MCF 10A (cell line): Measurements from ENCODE around the gene HSPA12B. TPM values are rescaled to one million over a fixed set of nuclear protein-coding genes. Genes with fewer than 3 reads are reported as not detected.

Source experiments
- BruUV-seq: library from RNA; stranded (reverse); fragments of 400-500 nt; replicated peaks from 2 replicates; lab custom pipeline; 2021; lab: Mats Ljungman, UMichigan
- CTCF ChIA-PET: fragments of 300-600 bp; sonication (Branson Sonifier 250); formaldehyde crosslinking; extraction: SDS; loops from one replicate; lab custom pipeline; 2021; ENCODE audit warnings: antibody characterized with exemption, inconsistent platforms; lab: Yijun Ruan, JAX
- POLR2A ChIA-PET: fragments of 300-600, 350-650 bp; sonication (Branson Sonifier 250); formaldehyde crosslinking; extraction: SDS; loops from one replicate; lab custom pipeline; 2020; ENCODE audit warnings: antibody characterized with exemption, inconsistent platforms; lab: Yijun Ruan, JAX
- DNase-seq: peaks from one replicate; pipeline ENCODE4 v3.0.0-alpha.2; 2018; ENCODE audit not compliant: unreplicated experiment
- H3K27ac Mint-ChIP-seq: one replicate; pipeline ENCODE4 v1.8.0; 2022; ENCODE audit warnings: mild to moderate bottlenecking, low read depth, mixed read lengths; ENCODE audit not compliant: unreplicated experiment
- H3K27me3 Mint-ChIP-seq: one replicate; pipeline ENCODE4 v1.8.0; 2022; ENCODE audit warnings: mixed read lengths; ENCODE audit not compliant: insufficient read depth, unreplicated experiment
- H3K36me3 Mint-ChIP-seq: one replicate; pipeline ENCODE4 v1.8.0; 2022; ENCODE audit warnings: mild to moderate bottlenecking, moderate library complexity, mixed read lengths; ENCODE audit not compliant: insufficient read depth, unreplicated experiment
- H3K4me1 Mint-ChIP-seq: one replicate; pipeline ENCODE4 v1.8.0; 2022; ENCODE audit warnings: mixed read lengths; ENCODE audit not compliant: insufficient read depth, unreplicated experiment
- H3K4me3 Mint-ChIP-seq: one replicate; pipeline ENCODE4 v1.8.0; 2022; ENCODE audit warnings: mild to moderate bottlenecking, moderate library complexity, mixed read lengths; ENCODE audit not compliant: unreplicated experiment
- H3K9me3 Mint-ChIP-seq: one replicate; pipeline ENCODE4 v1.8.0; 2022; ENCODE audit warnings: mixed read lengths; ENCODE audit not compliant: unreplicated experiment
- CTCF ChIP-seq: fragments of 200-600 bp; IDR thresholded peaks from one replicate; pipeline ENCODE4 v1.8.0; 2022; ENCODE audit warnings: antibody characterized with exemption, mild to moderate bottlenecking; ENCODE audit not compliant: unreplicated experiment
- intact Hi-C: fragments of 100-400 bp; cut with micrococcal nuclease; formaldehyde crosslinking; loops from 2 replicates; pipeline ENCODE4 v1.14.1; 2022
- total RNA-seq: library from RNA; stranded (reverse); gene quantifications from 2 replicates; pipeline ENCODE4 v1.2.3, GENCODE V29; 2022

HSPA12B gene
- total RNA-seq, 1 experiment from 2014 or later = not detected

GRCh38 chr20:3794701-3795420 lies 62.4 kb downstream of the HSPA12B start:
- Mint-ChIP-seq H3K27ac (peak overlapping the region; percentile 79), H3K4me1 (peaks cover 18% of the 10 kb centered on the region), H3K36me3 (peaks cover 28% of the 10 kb centered on the region), H3K27me3 (no peaks in the 10 kb centered on the region), H3K9me3 (no peaks in the 10 kb centered on the region), H3K4me3 (peak overlapping the region; percentile 97)
- TF ChIP-seq CTCF = no peak
- DNase-seq = no peak
- BruUV-seq = no TSS peak
- intact Hi-C loops = no loop called here
- ChIA-PET POLR2A (interaction anchor here (1.6 to 3.2 kb wide), 4 partner anchors 9 to 50 kb away, joined by 4 to 36 read pairs (median 15); partner anchors contain the start of genes AP5S1 and CENPB), CTCF (interaction anchor here (0.7 to 2.2 kb wide), 10 partner anchors 8 to 41 kb away, joined by 3 to 11 read pairs (median 4); partner anchors contain the start of genes AP5S1 and CENPB)

GRCh38 chr20:3795511-3796468 lies 63.3 kb downstream of the HSPA12B start, which contains the start of gene CDC25B:
Gene CDC25B, plus strand, starts transcription at chr20:3796310. Its CDS starts 222 bp downstream, at chr20:3796532.
- peak; percentile 95 for DNase-seq
- Mint-ChIP-seq H3K9me3 (no peaks in the 10 kb centered on the region), H3K27me3 (no peaks in the 10 kb centered on the region), H3K27ac (peak within 1 kb of the TSS; percentile 94), H3K4me1 (peaks cover 25% of the 10 kb centered on the region), H3K4me3 (peak within 1 kb of the TSS; percentile 97), H3K36me3 (peaks cover 37% of the 10 kb centered on the region)
- ChIA-PET POLR2A (interaction anchor here (0.7 to 3.2 kb wide), 9 partner anchors 10 to 306 kb away, joined by 3 to 36 read pairs (median 4); partner anchors contain the start of genes ADISSP, AP5S1 and CENPB), CTCF (interaction anchor here (0.7 to 2.2 kb wide), 11 partner anchors 8 to 40 kb away, joined by 3 to 11 read pairs (median 5); partner anchors contain the start of genes AP5S1 and CENPB)
- TF ChIP-seq CTCF = peak; percentile 45
- TSS peak; percentile 76 for BruUV-seq
- intact Hi-C loops = loop anchor here (1.0 kb wide), 1 partner anchor 25 kb away; the partner anchor contains the start of gene AP5S1

- intact Hi-C loops = loop anchor here (1.0 kb wide), 2 partner anchors 15 to 24 kb away; partner anchors contain the start of gene AP5S1
- Mint-ChIP-seq H3K4me1 (peaks cover 25% of the 10 kb centered on the region), H3K4me3 (peak overlapping the region; percentile 97), H3K9me3 (no peaks in the 10 kb centered on the region), H3K27me3 (no peaks in the 10 kb centered on the region), H3K27ac (peak overlapping the region; percentile 94), H3K36me3 (peaks cover 46% of the 10 kb centered on the region)
- ChIA-PET POLR2A (interaction anchor here (0.6 to 3.2 kb wide), 11 partner anchors 11 to 306 kb away, joined by 3 to 36 read pairs (median 4); partner anchors contain the start of genes ADISSP, AP5S1 and CENPB), CTCF (interaction anchor here (1.0 to 2.2 kb wide), 7 partner anchors 8 to 24 kb away, joined by 5 to 11 read pairs (median 6); partner anchors contain the start of gene AP5S1)
- no TSS peak for BruUV-seq
- TF ChIP-seq CTCF = no peak
- DNase-seq = peak; percentile 39
Observed at GRCh38 chr20:3796477-3797225, 64.2 kb downstream of the HSPA12B start.
